Endometrial microvascular endothelial cells (primary cell): ENCODE data around the gene DNTT. TPM values are rescaled to one million over a fixed set of nuclear protein-coding genes. Genes with fewer than 3 reads are reported as not detected.

ENCODE experiments used
- in situ Hi-C: cut with HindIII; loops from 2 replicates; pipeline ENCODE4 v1.10.0; 2017; ENCODE audit warnings: low sequenced_read_pairs, low pct_unique_long_range_greater_than_20kb; ENCODE audit errors: inconsistent ontology term
- total RNA-seq: library from RNA; depleted of rRNA; stranded (reverse); fragments of >200 nt; gene quantifications from one replicate; pipeline ENCODE4 v1.2.3, GENCODE V29; 2015; ENCODE audit errors: inconsistent ontology term

Gene DNTT
- not detected for total RNA-seq

DNA sequence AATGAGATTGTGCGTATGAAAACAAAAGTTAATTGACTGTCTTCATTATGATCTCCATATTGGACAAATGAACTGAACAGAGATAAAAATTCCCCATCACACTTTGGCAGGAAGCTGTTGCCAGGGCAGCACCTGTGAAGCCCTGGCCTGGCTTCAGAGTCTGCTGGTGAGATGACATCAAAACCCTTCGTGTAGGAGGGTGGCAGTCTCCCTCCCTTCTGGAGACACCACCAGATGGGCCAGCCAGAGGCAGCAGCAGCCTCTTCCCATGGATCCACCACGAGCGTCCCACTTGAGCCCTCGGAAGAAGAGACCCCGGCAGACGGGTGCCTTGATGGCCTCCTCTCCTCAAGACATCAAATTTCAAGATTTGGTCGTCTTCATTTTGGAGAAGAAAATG lies at the start of gene DNTT:
DNTT (plus strand) TSS at position 205 of the 400 bp plus-strand sequence; CDS start at position 269, 64 bp downstream.
- in situ Hi-C loops: no loop called here

DNA sequence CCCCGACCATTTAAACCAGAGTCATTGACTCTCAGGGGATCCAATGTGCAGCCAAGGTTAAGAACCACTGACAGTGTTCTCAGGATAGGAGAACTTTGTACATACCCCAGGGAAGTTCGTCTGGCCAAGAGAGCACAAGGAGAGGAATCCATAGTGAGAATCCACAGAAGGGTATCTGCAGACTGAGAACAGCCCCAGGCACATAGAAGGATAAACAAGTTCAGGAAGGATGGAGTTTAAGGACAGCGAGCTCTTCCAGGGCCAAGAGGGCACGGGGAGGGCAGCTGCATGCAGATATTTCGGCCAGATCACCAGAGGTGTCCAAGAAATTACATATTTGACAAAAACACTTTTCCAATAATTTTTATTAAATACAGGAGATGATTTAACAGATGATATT lies 49.3 kb upstream of the DNTT start:
- in situ Hi-C loops: no loop called here

DNA sequence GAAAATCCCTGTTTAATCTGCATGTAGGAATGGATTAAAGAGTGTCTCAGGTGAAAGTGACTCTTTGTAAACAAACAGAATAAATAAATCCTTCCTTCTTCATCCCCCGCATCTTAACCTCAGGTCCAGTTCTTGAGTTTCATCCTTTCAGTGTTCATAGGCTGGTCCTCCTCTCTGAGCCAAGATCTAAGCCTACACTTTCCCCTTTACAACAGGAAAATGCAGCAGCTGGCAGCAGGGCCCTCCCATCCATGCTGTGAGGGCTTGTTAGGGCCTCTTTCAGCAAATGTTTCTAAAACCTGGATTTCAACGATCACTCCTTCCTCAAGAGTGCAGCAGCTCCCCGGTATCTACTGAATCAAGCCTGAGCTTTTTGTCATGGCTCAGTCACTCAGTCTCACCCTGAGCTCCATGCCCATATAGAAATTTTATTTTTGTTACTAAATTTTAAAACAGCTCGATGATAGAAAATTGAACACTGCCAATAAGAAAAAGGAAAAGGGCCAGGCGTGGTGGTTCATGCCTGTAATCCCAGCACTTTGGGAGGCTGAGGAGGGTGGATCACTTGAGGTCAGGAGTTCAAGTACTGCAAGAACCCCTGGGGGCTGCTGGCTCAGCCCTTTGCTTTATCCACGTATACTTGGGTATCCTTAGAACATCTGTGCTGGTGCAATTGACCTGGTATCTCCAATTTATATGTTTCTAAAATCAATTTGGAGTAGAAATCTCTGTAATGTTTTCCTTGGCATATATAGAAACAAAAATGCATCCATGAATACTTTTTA lies 48.5 kb upstream of the DNTT start:
- in situ Hi-C loops: no loop called here

DNA sequence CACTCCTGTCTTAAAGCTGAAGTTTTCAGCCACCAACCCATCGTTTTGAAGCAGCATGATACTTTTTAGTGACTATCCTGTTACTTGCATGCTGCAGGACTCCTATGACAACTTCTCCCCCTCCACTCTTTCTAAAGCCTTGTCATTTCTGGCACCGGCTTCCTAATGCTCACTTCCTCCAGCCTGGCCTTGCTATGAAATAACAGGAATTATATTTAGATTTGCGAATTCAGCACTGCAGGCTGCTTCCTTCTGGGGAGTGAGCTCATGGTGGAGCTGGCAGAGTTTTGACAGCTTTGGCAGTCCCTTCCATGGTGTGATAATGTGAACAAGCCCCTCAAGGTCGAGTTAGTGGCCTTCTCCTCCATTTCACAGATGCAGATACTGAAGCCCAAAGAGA lies 46.3 kb upstream of the DNTT start:
- in situ Hi-C loops: no loop called here

DNA sequence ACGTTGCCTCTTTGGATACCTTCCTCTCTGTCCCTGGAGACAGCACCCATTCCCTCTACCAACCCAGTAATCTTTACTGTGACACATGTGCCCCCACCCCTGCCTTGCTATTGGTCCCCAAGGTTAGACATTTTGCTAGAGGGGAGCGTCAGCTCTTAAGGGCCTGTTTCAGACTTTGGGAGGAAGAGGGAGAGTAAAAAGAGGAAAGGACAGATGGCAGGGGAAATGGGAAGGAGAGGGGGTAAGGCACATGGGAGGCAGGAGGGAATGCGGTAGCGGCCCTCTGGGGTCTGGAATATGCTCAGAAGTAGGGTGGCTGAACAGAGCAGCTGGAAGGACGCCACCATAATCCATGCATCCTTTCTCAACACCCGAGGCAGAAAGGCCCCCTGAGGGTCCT lies 45.1 kb upstream of the DNTT start:
- in situ Hi-C loops: no loop called here

DNA sequence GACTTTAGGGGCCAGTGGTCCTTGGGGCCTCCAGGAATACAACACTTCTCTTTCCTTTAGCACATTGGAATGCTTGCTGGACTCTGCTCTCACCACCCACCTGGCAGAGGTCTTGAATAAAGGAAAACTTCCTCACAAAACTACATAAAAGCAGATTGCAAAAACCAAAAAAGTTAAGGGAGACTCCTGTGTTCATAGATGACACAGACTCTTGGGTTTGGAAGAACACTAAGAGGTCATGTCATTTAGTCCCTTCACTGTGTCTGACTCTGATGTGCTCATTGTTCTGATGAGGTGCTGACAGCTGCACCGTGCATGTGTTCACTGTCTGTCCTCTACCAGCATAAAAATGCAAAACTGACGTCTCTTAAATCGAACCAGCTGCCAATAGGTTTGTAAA lies 44.2 kb upstream of the DNTT start:
- in situ Hi-C loops: no loop called here

DNA sequence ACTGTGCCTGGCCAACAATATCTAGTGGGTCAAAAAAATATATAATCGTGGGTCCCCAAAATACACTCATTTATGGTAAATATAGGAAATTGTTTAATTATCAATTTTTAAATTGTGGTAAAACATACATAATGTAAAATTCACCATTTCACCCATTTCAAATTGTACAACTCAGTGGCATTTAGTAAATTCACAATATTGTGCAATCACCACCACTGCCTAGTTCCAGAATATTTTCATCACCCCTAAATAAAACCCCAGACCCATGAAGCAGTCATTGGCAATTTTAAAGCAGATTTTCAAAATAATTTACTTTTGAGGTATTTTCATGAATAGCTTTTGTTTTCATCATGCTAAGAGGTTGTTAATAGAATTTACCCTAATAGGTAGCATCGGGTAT lies 43.1 kb upstream of the DNTT start:
- in situ Hi-C loops: no loop called here

DNA sequence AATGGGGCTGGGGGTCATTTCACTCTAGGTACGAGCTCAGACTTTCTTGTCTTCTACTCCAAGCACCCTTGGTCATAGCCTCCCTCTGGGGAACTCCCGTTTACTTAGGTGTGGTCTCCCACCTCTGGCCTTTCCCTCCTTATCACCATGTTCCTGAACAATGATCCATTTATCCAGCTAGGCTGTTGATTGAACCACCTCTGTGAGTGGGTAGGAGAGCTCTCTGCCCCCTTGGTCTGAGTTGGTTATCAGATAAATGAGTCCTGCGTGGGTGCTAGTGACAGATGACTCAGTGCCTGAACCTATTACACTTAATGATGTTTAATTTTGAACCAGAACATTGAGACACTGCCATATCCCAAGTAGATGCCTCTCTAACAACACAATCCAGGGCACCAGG lies 42.3 kb upstream of the DNTT start:
- in situ Hi-C loops: no loop called here

DNA sequence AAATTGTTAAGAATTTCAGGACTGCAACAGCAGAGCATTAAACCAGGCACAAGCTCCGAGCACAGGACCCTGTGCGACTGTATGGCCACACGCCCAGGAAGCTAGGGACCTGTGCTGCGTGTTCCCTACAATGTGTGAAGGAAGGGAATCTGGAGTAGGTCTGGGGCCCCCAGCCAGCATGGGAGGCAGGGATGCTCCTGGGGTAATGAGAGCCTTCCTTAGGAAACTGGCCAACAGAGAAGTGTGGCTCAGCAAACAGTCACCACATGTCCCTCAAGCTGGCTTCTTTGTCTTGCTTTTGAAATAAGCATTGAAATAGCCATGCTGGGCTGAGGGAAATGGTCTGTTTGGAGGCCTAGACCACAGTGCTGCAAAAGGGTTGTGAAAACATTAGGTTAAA lies 41.1 kb upstream of the DNTT start:
- in situ Hi-C loops: no loop called here

DNA sequence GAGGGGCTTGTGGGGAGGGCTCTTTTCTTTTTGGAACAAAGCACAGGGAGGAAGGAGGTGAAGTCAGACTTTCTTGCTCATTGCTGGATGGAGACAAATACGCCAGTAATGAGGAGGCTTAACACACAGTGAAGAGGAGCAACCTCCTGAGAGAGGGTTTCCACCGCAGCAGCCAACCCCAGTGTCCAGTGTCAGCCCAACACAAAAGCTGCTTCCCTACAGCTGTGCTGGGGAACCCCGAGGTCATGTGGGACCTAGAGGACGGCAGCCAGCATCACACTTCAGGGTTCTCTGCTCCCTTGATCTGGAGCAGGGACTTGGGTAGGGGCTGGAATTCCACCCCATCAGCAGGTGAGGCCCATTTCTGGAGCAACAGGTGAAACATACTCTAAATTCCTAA lies 40.6 kb upstream of the DNTT start:
- in situ Hi-C loops: no loop called here

DNA sequence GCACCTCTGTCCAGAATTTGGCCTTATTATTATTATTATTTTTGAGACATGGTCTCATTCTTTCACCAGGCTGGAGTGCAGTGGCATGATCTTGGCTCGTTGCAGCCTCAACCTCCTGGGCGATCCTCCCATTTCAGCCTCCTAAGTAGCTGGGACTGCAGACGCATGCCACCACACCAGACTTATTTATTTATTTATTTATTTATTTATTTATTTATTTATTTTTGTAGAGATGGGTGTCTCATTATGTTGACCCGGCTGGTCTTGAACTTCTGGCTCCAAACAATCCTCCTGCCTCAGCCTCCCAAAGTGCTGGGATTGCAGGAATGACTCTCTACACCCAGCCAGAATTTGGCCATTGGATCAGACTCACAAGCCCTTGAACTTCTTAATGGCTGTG lies 39.3 kb upstream of the DNTT start:
- in situ Hi-C loops: no loop called here

DNA sequence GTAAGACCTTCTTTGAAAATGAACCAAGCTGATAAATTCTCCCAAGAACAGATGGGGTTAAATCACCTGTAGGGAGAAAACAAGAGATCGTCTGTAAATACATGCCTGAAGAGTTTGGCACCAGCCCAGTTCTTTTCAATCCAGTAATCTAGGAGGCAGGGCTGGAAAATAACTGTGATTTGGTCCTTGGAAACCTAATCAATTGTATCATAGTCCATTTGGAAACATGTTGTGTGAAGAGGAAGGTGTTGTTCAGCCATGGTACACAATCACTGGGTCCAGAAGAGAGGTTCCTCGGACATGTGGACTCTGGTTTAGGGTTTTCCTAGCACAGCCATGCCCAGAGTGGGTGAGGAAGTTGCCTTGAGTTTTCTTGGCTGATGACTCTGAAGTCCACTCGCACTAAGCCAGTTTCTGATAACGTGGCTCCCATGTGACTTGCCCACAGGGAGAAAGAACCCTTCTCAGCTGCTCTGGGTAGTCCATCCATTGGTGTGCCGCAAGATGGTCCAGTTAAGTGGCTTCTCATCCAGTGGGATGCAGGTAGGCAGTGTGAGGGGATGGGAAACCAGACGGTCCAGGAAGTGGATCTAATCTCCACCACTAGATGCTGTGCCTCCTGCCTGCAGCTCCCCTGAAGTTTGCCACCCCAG lies 38.0 kb upstream of the DNTT start:
- in situ Hi-C loops: no loop called here

DNA sequence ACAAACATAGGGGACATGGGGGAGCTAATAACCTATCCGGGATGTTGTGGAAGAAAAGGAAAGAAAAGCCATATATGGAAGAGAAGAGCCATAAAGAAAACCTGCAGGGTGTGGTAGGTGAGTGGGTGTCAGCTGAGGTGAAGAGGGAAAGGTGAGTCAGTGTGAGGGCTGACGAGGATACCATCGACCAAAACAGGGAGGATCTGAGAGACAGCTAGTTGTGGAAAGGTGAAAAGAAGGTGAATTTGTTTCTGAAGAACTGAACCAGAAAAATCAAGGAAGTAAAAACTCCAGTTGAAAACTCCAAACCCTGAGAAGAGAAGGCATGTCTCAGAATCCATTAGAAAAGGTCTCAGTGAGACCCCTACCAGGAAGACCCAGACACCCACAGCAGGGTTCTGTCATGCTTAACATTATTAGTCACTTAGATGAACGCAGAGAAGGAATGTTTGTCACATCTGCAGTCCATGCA lies 37.0 kb upstream of the DNTT start:
- in situ Hi-C loops: no loop called here

DNA sequence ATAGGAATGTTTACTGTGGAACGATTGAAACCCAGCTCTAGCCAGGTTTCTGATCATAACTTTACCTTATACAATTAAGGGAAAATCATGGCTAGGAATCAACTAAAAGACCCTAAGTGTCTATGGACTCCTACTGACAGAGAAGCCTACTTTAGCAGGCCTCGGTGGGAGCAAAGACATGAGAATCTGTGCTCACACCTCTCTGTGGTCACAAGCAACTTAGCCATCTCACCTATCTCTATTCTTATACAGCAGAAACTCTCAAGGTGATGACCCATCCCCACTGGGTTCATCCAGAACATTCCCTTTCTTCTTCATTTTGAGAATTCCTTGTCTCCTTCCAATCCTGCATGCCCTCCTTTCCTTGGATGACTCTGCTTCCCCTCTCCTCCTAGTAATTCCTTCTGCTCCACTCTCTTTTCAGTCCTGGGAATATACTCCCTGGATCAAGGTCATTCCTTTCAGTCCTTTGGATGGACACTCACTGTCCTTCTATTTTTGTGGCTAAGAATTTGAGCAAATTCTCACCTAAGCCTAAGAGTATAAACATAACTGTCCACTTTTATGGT lies 35.8 kb upstream of the DNTT start:
- in situ Hi-C loops: no loop called here

DNA sequence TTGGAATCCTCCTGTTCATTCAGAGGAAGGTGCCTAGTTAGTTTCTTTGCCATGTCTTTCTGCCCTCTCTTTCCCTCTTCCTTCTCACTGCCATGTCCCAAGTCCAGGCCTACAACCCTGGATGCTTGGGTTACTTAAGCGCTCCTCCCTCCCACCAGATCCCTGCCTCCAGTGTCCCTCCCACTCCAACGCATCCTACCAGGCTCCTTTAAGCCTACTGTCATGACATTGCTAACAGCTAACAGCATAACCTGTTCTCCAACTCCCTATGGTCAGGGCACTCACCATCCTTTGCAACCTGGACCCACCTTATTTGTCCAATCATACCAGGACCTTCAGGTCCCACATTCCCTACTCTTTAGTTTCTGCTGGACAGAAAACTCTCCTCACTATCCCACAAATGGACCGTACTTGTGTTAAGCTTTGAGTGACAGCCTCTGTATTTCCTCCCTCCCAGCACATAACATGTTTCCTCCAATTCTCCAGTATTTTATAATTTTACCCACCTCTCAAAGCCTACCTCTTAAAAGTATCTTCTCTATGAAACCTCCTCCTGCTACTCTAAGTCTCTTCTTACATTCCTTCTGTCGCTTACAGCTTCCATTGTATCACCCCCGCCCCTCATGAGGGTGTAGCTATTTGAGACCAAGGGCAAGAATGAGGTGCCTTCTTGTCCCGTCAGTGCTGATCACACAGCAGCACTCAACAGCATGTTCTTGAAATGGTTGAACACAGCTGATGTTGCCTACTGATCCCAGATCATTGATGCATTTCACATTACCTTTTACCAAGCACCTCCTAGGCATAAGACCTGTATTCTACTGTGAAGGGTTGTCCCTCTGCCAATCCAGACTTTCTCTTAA lies 34.6 kb upstream of the DNTT start:
- in situ Hi-C loops: no loop called here

DNA sequence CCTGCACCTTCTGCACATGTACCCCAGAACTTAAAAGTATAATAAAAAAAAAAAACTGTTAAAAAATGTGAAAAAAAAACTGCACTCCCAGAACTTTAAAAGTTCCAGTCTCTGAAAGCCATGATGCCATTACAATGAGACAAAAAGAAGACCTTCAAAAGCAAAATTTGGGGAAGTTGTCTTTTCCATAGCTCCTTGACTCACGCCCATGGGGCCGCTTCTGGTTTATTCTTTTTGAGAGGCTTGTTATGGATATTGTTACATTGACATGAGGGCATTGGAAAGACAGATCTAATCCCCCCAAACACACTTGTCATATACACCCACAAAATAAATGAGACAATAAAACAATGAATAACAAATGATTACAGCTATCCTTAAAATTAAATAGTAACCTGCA lies 33.7 kb upstream of the DNTT start:
- in situ Hi-C loops: no loop called here

DNA sequence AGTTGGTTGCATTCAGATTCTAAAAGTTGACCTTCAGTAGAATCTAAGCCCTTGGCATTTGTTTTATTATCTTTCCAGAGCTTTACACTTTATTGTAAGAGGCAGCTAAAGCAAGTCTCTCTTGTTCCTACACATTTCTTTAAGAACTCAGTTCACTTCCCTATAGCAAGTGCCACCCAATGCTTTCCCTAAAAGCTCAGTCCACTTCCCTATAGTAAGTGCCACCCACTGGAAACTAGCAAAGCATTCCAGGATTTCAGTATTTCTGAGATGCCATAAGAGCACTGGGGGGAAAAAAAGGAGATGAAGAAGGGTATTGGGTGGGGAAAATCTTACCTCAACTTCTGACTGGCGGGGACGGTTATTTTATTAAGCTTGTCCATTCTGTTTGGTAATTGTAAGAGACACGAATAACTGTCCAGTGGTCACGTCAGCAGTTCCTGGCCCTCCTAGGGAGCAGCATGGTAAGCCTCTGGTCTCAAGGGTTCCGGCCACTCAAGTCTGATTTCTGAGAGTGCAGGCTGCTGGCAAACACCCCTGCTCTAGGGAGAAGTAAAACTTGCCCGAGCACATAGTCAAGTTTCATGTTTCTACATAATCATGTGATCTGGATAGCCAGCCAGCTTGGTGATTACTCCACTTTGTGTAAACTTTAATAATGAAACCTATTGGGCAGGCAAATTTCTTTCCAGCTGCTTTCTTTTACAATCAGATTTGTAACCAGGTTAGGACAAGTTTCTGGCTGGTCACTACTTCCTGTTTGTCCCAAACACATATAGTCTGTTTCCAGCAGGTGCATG lies 33.0 kb upstream of the DNTT start, which contains the start of gene BLNK:
BLNK (minus strand) TSS at position 554 of the 800 bp plus-strand sequence; CDS start at position 383, 171 bp downstream.
- in situ Hi-C loops: no loop called here
